ENCODE measurements around the gene AGGF1.
"Not testable (repeated sequence)": the region's sequence is repeated elsewhere in the genome, so short reads cannot be mapped to it uniquely, and the experiment has no call there.

The AGGF1 gene

DNA sequence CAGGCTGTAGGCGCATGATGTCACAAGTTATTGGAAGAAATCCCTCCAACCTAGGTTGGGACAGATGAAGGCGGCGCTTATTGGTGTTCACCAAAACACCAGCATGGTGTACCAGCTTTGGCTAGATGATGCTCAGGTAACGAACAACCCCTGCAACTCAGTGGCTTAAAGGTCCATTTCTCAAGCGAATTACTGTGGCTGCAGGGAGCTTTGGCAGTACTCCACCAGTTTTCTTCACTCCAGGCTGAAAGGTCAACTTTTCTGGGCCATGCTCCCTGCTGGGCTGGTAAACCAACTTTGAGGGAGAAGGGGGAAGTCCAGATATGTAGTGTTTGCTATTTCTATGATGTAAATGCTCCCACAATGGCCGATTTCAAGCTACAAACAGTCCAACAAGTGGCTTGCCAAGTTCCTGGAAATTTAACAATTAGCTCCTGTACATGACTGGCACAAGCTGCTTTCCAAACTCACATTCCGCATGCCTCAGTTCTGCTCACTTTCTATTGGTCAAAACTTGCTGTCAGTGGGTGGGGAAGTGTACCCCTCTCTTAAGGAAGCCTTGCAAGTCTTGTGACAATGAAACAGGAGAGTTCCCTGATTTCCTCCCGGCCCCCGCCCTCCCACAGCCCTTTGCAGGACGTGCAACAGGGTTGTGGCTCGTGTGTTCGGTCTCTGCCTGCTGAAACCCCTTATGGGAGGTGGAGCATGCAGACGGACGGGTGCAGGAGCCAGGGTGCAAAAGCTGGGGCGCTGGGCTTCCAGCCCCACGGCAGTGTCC, 57.5 kb downstream of the AGGF1 start:
- H3K27ac Mint-ChIP-seq, result peak overlapping the region; percentile 84
- peak; percentile 44 for ATAC-seq
- H3K36me3 Mint-ChIP-seq (ENCODE audit: low read depth), result peaks cover 6% of the 10 kb centered on the region
- H3K27me3 Mint-ChIP-seq, result peaks cover 3% of the 10 kb centered on the region
- peak overlapping the region; percentile 80 for H3K4me3 Mint-ChIP-seq
- peaks cover 20% of the 10 kb centered on the region for H3K4me1 Mint-ChIP-seq
- DNase-seq, result no peak
- no peaks in the 10 kb centered on the region for H3K9me3 Mint-ChIP-seq

DNA sequence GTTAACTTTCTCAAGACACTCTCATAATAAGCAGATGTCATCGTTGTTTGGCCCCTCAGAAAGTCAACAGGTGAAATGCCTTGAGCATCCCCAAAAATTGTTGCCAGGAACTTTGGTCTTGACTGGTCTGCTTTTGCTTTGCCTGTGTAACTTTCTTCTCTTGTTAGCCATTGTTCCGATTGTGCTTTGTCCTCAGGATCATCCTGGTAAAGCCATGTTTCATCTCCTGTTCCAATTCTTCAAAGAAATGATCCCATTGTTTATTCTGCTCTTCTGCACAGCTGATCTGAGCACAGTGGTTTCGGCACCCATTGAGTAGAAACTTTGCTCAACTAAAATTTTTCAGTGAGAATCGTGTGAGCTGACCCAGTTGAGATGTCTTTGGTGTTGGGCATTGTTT, 65.0 kb downstream of the AGGF1 start:
- no peaks in the 10 kb centered on the region for H3K4me1 Mint-ChIP-seq
- ATAC-seq, result no peak
- no peak for DNase-seq
- H3K9me3 Mint-ChIP-seq, result no peaks in the 10 kb centered on the region
- no peaks in the 10 kb centered on the region for H3K27me3 Mint-ChIP-seq
- peaks cover 1% of the 10 kb centered on the region for H3K36me3 Mint-ChIP-seq (ENCODE audit: low read depth)
- H3K4me3 Mint-ChIP-seq, result no peak overlapping the region
- H3K27ac Mint-ChIP-seq, result no peak overlapping the region

DNA sequence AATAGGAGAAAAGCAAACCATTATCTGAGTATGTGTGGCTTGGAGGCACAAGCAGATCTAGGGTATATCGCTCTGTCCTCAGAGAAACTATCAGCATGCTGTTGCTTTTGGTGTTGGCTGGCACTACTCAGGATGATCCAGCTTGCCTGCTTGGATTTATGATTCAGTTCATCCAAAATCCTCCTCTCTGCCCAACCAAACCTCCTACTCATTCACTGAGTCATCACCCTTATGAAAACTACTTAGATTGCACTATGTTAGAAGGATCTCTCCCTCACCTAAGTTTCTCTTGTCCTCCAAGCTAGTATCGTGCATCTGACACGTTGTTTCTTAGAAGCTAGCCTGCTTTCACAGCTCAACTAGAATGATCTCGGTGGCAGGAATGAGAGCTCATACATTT, 71.1 kb downstream of the AGGF1 start:
- Mint-ChIP-seq H3K27me3 (no peaks in the 10 kb centered on the region), H3K4me1 (peaks cover 4% of the 10 kb centered on the region), H3K36me3 (ENCODE audit: low read depth) (no peaks in the 10 kb centered on the region), H3K4me3 (no peak overlapping the region), H3K27ac (no peak overlapping the region), H3K9me3 (no peaks in the 10 kb centered on the region)
- ATAC-seq (peak; percentile 43), DNase-seq (no peak)

DNA sequence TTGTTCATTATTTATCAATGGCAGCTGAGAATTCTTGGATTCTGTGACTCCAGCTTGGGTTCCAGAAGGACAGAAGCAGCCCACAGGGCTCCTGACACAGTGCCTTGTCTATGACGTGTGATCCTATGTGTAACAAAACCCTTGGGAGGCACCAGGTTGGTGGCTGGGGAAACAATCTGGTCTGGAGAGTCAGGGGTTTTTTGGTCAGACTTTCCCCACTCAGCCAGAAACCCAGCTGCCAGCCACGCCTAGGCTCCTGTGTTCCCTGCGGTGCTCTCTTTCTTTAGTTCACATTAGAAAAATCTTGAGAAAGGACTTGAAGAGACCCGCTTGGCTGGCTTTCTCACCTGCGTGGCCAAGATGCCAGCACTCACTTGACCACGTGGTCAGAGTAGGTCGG, 72.3 kb downstream of the AGGF1 start:
- Mint-ChIP-seq H3K4me1 (peaks cover 4% of the 10 kb centered on the region), H3K9me3 (peaks cover 6% of the 10 kb centered on the region), H3K27me3 (no peaks in the 10 kb centered on the region), H3K36me3 (ENCODE audit: low read depth) (peaks cover 3% of the 10 kb centered on the region), H3K4me3 (no peak overlapping the region), H3K27ac (no peak overlapping the region)
- ATAC-seq, result no peak
- no peak for DNase-seq

DNA sequence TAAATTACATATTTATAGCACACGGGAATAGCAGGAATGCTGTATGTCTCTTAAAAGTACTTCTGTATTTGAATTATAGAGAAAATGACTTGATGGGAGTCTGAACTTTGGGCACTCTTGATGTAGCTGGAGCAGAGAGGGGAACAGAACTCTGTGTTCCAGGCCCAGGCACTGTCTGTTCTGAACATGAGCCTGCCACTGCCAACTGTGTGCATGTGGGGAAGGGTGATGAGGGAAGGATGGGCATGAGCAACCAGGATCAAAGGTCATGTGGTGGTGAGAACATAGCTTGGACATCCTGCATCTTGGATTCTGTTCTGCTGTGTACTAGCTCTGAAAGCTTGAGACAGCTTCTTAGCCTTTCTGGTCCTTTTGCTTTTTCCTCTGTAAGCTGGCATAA, 73.3 kb downstream of the AGGF1 start:
- Mint-ChIP-seq H3K4me3 (no peak overlapping the region), H3K27me3 (no peaks in the 10 kb centered on the region), H3K36me3 (ENCODE audit: low read depth) (peaks cover 3% of the 10 kb centered on the region), H3K4me1 (peaks cover 4% of the 10 kb centered on the region), H3K27ac (no peak overlapping the region), H3K9me3 (peaks cover 6% of the 10 kb centered on the region)
- ATAC-seq (no peak), DNase-seq (no peak)

DNA sequence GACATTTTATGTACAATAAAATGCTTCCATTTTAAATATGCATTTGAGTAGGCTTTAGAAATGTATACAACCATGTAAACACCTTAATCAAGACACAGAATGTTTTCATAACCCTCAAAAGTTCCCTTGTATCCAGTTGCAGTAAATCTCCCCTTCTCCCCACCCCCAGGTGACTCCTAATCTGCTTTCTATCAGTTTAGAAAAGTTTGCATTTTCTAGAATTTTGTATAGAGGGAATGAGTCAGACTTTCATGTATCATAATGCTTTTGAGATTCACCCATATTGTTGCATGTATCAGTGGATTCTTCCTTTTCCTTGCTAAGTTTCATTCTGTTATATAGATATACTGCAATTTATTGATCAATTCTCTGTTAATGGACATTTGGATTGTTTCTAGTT, 74.6 kb downstream of the AGGF1 start:
- DNase-seq, result no peak
- Mint-ChIP-seq H3K4me3 (no peak overlapping the region), H3K27me3 (no peaks in the 10 kb centered on the region), H3K9me3 (peaks cover 6% of the 10 kb centered on the region), H3K36me3 (ENCODE audit: low read depth) (peaks cover 3% of the 10 kb centered on the region), H3K27ac (no peak overlapping the region), H3K4me1 (peaks cover 4% of the 10 kb centered on the region)
- no peak for ATAC-seq

DNA sequence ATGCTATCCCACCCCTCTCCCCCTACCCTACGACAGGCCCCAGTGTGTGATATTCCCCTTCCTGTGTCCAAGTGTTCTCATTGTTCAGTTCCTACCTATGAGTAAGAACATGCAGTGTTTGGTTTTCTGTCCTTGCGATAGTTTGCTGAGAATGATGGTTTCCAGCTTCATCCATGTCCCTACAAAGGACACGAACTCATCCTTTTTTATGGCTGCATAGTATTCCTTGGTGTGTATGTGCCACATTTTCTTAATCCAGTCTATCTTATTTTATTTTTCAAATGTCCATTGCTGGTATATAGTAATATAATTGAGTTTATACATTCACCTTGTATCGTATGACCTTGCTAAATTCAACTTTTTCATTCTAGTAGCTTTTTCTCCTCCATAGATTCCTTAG, 76.8 kb downstream of the AGGF1 start:
- H3K9me3 Mint-ChIP-seq; H3K27me3 Mint-ChIP-seq; H3K27ac Mint-ChIP-seq; H3K4me3 Mint-ChIP-seq; H3K36me3 Mint-ChIP-seq (ENCODE audit: low read depth); H3K4me1 Mint-ChIP-seq; DNase-seq; ATAC-seq: not testable (repeated sequence)

All from activated naive CD8-positive, alpha-beta T cell treated with anti-CD3 and anti-CD28 coated beads, Interleukin-2, amount 50 U/mL, for 24 hours (primary cell).